Smooth muscle cell of the brain vasculature (primary cell): ENCODE results near the gene MAP3K4.
A peak's percentile ranks its signal among the peaks of the same experiment; 100 is the strongest.

Experiments
- DNase-seq: peaks from one replicate; pipeline ENCODE4 v3.0.0-alpha.2; 2012; ENCODE audit warnings: low read depth, low spot score

MAP3K4 gene

GRCh38 chr6:161035981-161036263 lies 44.4 kb downstream of the MAP3K4 start:
- no peak for DNase-seq

GRCh38 chr6:161037873-161038228 lies 46.3 kb downstream of the MAP3K4 start:
- no peak for DNase-seq

GRCh38 chr6:161038229-161039031 lies 46.9 kb downstream of the MAP3K4 start:
- DNase-seq: peak; percentile 28

- DNase-seq: no peak
Observed at GRCh38 chr6:161041274-161041673, 49.7 kb downstream of the MAP3K4 start.

- DNase-seq: no peak
Observed at GRCh38 chr6:161044335-161044734, 52.8 kb downstream of the MAP3K4 start.

- DNase-seq: peak; percentile 69
Observed at GRCh38 chr6:161048641-161049040, 57.1 kb downstream of the MAP3K4 start.

- no peak for DNase-seq
Observed at GRCh38 chr6:161050134-161050765, 58.7 kb downstream of the MAP3K4 start.

GRCh38 chr6:161053103-161053502 lies 61.5 kb downstream of the MAP3K4 start:
- no peak for DNase-seq

- DNase-seq: no peak
Observed at GRCh38 chr6:161054876-161055275, 63.3 kb downstream of the MAP3K4 start.

GRCh38 chr6:161056451-161056850 lies 64.9 kb downstream of the MAP3K4 start:
- no peak for DNase-seq

GRCh38 chr6:161057103-161058091 lies 65.8 kb downstream of the MAP3K4 start:
- DNase-seq: no peak

GRCh38 chr6:161058741-161059140 lies 67.2 kb downstream of the MAP3K4 start:
- no peak for DNase-seq

GRCh38 chr6:161061576-161061975 lies 70.0 kb downstream of the MAP3K4 start:
- no peak for DNase-seq

- no peak for DNase-seq
Observed at GRCh38 chr6:161064915-161065314, 73.3 kb downstream of the MAP3K4 start.

- no peak for DNase-seq
Observed at GRCh38 chr6:161066511-161066910, 74.9 kb downstream of the MAP3K4 start.

GRCh38 chr6:161067749-161068148 lies 76.2 kb downstream of the MAP3K4 start:
- DNase-seq: no peak

- no peak for DNase-seq
Observed at GRCh38 chr6:161068321-161068741, 76.8 kb downstream of the MAP3K4 start.

- no peak for DNase-seq
Observed at GRCh38 chr6:161073930-161074329, 82.4 kb downstream of the MAP3K4 start.

- no peak for DNase-seq
Observed at GRCh38 chr6:161074496-161075121, 83.0 kb downstream of the MAP3K4 start.

GRCh38 chr6:161076181-161076677 lies 84.7 kb downstream of the MAP3K4 start:
- no peak for DNase-seq

GRCh38 chr6:161079566-161080262 lies 88.1 kb downstream of the MAP3K4 start:
- no peak for DNase-seq
